Stimulated activated CD4-positive, alpha-beta T cell treated with anti-CD3 and anti-CD28 coated beads, Interleukin-4, amount 100 ng/mL, for 48 hours (primary cell): ENCODE measurements around the gene CEP72.
A peak's percentile ranks its signal among the peaks of the same experiment; 100 is the strongest.
"Not testable (repeated sequence)": the region's sequence is repeated elsewhere in the genome, so short reads cannot be mapped to it uniquely, and the experiment has no call there.

ENCODE experiments used
- DNase-seq, 2 donors: peaks; one replicate each; pipeline ENCODE4 v3.0.0-alpha.2; 2020; ENCODE audit warnings: low read depth in 2 of 2

The CEP72 gene

GRCh38 chr5:670396-671270, 58.5 kb downstream of the CEP72 start:
- DNase-seq: no peak

- DNase-seq: peak; percentile 52 to 59
Observed at GRCh38 chr5:671459-672328, 59.6 kb downstream of the CEP72 start.

- peak; percentile 37 to 49 for DNase-seq
Observed at GRCh38 chr5:672329-673160, 60.4 kb downstream of the CEP72 start.

- no peak for DNase-seq
Observed at GRCh38 chr5:673161-673830, 61.2 kb downstream of the CEP72 start.

- no peak for DNase-seq
Observed at GRCh38 chr5:673831-674629, 61.9 kb downstream of the CEP72 start.

GRCh38 chr5:674630-675011, 62.5 kb downstream of the CEP72 start:
- no peak for DNase-seq

GRCh38 chr5:675111-675870, 63.2 kb downstream of the CEP72 start:
- no peak for DNase-seq

- DNase-seq: no peak
Observed at GRCh38 chr5:675871-676698, 63.9 kb downstream of the CEP72 start.

GRCh38 chr5:676699-677076, 64.5 kb downstream of the CEP72 start:
- DNase-seq: no peak

- DNase-seq: no peak
Observed at GRCh38 chr5:677131-678101, 65.3 kb downstream of the CEP72 start.

- DNase-seq: not testable (repeated sequence)
Observed at GRCh38 chr5:678521-678920, 66.4 kb downstream of the CEP72 start.

GRCh38 chr5:679166-679895, 67.2 kb downstream of the CEP72 start:
- not testable (repeated sequence) for DNase-seq

- DNase-seq: not testable (repeated sequence)
Observed at GRCh38 chr5:680118-680795, 68.1 kb downstream of the CEP72 start.

- DNase-seq: not testable (repeated sequence)
Observed at GRCh38 chr5:680836-681235, 68.7 kb downstream of the CEP72 start.

- not testable (repeated sequence) for DNase-seq
Observed at GRCh38 chr5:681317-682191, 69.4 kb downstream of the CEP72 start.
